CD4-positive, alpha-beta T cell treated with Interleukin-12 subunit alpha and Interleukin-12 subunit beta, for 1 hour (primary cell): Measurements from ENCODE around the gene BRIP1.
"Not testable (repeated sequence)": the region's sequence is repeated elsewhere in the genome, so short reads cannot be mapped to it uniquely, and the experiment has no call there.

ENCODE experiments used
- DNase-seq: peaks from one replicate; pipeline ENCODE4 v3.0.0-alpha.2; 2020

Gene BRIP1

DNA sequence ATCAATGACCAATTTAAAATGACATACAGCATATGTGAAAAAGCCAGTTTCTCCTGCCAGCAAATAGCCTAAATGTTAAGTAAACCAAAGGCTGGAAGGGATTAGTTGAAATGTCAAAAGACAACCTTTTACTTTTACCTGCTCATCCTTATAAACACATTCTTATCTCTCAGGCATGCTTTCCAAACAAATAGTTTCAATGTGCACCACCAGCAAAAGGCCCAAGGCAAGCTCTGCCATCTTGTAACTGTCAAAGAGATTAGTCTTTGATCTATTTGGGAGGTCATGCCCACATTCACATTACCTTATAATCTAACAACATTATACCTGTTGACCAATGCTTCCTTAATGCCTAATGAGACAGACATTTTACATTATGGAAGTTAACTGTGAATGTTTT lies 140.1 kb downstream of the BRIP1 start:
- DNase-seq, result no peak

DNA sequence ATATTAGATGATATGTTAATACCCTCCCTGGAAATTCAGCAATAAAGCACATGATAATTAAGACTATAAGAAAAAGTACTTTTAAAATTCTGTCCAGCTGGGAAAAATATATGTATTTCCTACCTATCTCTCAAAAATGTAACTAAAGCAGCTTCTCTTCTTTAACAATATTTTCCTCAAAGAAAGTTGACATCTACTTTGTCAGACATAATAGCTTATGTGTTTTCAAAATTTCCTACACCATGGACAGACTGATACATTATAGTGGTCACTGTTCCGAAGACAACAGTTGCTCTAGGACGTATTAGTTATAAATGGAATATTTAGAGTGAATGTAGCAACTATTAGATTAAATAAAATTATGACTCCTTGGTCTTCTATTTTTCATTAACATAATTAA lies 140.9 kb downstream of the BRIP1 start:
- no peak for DNase-seq

DNA sequence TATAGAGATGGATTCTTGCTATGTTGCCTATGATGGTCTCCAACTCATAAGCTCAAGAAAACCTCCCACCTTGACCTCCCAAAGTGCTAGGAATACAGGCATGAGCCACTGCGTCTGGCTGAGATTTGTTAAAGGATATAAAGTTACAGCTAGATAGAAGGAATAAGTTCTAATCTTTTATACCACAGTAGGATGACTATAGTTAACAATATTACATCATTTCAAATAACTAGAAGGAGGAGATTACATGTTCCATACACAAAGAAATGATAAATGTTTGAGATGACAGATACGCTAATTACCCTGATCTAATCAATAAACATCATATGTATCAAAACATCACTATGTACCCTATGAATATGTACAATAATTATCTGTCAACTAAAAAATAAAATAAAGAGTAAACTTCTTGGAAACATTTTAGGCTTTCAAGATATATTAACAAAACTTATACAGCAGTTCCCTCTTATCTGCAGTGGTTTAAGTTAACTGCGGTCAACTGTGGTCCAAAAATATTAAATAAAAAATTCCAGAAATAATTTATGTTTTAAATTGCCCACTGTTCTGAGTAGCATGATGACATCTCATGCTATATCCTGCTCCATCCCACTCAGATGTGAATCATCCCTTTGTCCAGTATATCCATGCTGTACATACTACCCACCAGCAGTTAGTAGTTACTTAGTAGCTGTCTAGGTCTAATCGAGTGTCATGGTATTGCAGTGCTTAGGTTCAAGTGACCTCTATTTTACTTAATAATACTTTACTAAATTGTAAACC lies 143.1 kb downstream of the BRIP1 start:
- DNase-seq, result no peak

DNA sequence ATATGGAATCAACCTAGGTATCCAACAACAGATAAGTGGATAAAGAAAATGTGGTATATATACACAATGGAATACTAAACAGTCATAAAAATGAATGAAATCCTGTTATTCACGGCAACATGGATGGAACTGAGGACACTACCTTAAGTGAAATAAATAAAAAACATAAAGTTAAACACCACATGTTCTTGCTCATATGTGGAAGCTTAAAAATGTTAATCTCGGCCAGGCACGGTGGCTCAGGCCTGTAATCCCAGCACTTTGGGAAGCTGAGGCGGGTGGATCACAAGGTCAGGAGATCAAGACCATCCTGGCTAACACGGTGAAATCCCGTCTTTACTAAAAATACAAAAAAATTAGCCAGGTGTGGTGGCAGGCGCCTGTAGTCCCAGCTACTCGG lies 144.1 kb downstream of the BRIP1 start:
- not testable (repeated sequence) for DNase-seq

DNA sequence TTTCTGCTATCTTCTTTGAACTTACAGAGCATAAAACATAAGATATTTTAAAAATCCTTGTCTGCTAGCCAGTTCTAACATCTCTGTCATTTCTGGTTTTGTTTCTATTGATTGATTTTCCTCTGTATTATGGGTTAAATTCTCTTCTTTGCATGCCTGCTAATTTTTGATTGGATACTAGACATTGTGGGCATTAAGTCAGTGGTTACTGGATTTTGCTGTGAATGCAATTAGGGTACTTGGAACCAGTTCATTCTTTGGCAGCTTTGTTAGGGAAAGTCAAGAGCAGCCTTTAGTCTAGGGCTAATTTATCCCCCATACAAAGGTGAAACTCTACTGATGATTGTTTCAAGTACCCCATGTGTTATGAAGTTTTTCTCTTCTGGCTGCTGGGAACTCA lies 145.3 kb downstream of the BRIP1 start:
- DNase-seq, result no peak

DNA sequence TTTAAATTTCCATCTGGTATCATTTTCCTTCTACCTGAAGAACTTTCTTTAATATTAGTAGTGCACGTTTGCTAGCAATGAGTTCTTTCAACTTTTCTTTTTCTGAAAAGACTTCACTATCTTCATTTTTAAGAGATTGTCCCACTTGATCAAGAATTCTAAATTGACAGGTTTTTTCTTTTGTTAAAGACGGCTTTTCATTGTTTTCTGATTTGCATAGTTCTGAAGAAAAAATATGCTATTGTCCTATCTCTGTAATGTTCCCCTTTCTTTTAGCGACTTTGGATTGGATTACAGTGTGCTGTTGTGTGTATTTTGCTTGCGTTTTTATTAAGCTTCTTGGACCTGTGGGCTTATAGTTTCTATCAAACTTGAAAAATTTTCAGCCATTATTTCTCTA lies 146.0 kb downstream of the BRIP1 start:
- DNase-seq, result no peak

DNA sequence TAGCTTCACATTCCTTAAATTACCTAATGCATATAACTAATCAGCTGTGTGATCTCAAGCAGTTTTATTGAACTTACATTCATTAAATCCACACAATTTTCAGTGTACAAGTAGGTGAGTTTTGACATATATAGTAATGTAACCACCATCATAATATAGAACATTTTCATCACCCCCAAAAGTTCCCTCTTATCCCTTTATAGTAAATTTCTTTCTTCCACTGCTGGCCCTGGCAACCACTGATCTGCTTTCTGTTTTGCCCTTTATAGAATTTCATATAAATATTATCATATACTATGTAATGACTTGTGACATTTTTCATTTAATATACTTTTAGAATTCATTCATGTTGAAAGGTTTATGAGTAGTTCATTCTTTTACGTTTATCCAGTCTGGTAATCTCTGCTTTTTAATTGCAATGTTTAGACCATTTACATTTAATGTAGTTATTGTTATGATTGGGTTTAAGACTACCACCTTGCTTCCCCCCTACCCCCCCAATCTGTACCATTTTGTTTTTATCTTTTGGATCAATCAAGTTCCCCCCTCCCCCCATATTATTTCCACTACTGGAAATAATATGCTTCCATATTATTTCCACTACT lies 147.0 kb downstream of the BRIP1 start:
- DNase-seq, result no peak

DNA sequence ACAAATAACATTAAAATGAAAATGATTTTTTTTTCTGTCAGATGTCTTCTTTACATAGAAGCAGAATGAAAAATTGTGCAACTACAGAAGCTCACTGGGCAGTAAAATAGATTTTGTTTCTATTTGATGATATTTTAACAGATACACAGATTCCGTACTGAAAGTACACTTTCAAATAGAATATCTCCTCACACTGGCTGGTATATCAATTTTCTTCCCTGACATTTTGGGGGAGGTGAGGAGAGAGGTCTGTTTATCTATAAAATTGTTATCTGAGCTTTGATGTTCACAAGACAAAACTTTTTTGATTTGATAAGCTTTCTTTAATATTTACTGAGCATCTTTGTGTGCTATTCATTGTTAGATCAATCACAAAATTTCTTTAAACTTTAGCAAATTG lies 148.0 kb downstream of the BRIP1 start:
- DNase-seq, result no peak

DNA sequence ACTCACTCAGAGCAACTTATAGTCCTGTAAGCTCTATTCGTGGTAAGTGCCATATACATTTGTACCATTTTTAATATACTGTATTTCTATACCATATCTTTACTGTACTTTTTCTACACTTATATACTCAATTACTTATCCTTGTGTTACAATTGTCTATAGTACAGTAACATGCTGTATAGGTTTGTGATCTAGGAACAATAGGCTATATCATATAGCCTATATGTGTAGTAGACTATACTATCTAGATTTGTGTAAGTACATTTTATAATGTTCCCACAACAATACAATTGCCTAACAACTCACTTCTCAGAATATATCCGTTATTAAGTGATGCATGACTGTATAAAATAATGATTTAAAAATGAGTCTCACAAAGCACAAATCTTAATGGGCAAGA lies 149.0 kb downstream of the BRIP1 start:
- no peak for DNase-seq

DNA sequence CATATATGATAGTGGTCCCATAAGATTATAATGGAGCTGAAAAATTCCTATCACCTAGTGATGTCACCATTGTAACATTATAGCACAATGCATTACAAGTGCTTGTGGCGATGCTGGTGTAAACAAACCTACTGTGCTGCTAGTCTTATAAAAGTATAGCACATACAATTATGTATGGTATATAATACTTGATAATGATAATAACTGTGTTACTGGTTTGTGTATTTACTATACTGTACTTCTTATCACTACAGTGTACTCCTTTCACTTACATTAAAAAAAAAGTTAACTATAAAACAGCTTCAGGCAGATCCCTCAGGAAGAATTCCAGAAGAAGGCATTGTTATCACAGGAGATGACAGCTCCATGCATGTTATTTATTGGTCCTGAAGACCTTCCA lies 150.3 kb downstream of the BRIP1 start:
- DNase-seq, result no peak

DNA sequence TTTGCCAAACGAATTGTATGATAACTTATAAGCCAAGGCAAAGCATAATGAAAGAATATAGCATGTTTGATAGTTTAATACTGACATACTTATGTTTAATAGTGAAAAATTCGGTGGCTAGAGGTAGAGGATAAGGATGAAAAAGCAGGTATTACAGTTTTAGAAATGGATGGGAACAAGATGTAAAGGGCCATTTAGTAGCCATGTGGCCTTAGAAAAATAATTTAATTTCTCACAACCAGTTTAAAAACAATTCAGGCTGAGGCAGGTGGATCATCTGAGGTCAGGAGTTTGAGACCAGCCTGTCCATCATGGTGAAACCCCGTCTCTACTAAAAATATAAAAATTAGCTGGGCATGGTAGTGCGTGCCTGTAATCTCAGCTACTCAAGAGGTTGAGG lies 152.8 kb downstream of the BRIP1 start:
- DNase-seq, result no peak

DNA sequence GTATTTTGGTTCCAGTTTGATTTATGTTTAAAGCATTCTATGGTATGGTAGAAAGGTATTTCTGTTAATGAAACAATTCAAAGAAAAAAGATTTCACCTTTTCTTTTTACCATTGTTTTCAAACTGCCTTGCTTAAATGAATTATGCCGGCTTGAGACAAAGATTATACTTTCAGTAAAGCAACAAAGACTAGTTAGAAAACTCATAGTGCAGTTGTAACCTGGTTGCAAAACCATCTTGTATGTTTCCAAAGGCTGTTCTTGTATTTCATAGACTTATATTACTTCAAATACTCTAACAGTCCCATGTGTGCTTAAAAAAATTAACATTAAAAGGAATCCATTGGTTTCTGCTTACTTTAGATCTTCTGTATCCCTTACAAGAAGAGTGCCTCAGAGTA lies 153.8 kb downstream of the BRIP1 start:
- DNase-seq, result no peak

DNA sequence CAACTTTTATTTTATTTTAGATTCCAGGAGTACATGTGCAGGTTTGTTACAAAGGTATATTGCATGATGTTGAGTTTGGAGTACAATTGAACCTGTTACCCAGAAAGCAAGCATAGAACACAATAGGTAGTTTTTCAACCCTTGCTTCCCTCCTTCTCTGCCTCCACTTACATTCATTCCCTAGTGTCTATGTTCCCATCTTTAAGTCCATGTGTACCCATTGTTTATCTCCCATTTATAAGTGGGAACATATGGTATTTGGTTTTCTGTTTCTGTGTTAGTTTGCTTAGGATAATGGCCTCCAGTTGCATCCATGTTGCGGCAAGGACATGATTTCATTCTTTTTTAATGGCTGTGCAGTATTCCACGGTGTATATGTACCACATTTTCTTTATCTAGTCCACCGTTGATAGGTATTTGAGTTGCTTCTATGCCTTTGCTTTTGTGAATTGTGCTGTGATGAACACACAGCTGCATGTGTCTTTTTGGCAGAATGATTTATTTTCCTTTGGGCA lies 158.3 kb downstream of the BRIP1 start:
- DNase-seq, result no peak

DNA sequence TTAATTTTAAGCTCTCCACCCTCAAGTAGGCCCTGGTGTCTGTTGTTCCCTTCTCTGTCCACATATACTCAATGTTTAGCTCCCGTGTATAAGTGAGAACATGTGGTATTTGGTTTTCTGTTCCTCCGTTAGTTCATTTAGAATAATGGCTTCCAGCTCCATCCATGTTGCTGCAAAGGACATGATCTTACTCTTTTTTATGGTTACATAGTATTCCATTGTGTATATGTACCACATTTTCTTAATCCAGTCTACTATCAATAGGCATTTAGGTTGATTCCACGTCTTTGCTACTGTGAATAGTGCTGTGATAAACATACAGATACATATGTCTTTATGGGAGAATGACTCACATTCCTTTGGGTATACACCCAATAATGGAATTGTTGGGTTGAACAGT lies 160.9 kb downstream of the BRIP1 start:
- DNase-seq, result no peak

DNA sequence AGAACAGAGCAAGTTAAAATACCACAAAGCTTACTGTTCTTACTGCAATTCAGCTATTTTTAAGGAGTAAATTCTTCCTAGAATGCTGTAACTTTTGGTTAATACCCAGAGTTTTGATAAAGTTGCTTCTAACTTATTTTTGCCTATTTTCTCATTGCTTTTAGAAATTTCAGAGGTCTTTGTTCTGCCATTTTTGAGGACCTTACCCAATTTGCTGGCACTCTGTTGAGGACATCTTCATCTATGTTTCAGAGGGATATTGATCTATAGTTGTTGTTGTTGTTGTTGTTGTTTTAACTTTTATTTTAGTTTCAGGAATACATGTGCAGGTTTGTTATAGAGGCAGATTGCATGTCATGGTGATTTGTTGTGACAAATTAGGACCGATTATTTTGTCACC lies 161.3 kb downstream of the BRIP1 start:
- DNase-seq, result no peak

DNA sequence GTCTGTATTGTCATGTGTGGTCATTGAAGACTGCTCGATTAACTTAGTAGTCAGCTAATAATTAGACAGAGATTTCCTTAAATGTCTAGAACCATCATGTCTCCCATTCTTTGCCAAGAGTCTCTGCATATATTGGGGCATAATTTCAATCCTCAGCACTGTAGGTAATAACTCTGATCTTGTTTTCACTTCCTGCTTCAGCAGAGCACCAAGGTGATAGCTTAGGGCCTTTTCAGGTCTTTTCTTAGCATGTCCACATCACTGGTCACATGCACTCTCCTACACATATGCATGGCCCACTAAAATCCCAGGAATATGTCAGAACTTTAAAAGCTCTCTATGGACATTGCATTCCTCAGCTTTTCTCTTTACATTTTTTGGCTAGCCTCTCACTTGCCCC lies 162.0 kb downstream of the BRIP1 start:
- DNase-seq, result no peak

DNA sequence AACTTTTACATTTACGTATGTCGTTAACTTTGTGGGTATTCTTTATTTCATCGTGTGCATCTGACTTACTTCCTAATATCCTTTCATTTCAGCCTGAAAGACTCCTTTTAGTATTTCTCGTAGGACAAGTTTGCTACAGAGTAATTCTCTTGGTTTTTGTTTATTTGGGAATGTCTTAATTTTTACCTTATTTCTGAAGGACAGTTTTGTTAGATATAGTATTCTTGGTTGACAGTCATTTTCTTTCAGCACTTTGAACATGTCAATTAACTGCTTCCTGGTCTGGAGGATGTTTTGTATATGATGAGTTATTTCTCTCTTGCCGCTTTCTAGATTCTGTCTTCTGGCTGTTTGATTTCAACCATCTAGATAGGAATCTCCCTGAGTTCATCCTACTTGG lies 163.1 kb downstream of the BRIP1 start:
- no peak for DNase-seq

DNA sequence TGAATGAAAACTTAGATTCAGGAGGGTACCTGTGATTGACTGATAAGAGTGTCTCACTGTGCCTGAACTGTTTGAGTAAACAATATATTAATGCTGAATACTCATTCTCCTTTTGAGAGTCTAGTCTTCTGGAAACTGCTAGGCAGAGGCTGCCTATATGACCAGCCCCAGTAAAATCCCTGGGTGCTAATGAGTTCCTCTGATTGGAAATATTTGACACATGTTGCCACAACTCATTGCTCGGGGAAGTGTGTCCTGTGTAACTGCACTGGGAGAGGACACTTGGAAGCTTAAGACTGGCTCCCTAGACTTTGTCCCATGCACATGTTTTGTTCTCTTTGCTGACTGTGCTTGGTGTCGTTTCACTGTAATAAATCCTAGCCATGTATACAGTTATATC lies 163.6 kb downstream of the BRIP1 start:
- DNase-seq, result no peak

DNA sequence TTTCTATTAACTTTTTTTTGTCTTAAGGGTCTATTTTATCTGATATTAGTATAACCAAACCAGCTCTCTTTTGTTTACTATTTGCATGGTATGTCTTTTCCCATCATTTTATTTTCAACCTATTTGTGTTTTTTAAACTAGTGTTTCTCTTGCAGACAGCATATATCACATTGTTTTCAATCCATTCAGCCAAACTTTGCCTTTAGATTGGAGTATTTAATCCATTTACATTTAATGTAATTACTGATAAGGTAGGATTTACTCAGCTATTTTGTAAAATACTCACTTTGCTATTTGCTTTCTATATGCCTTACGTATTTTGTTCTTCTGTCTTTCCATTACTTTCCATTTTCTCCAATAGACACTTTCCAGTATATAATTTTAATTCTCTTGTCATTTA lies 164.3 kb downstream of the BRIP1 start:
- no peak for DNase-seq

DNA sequence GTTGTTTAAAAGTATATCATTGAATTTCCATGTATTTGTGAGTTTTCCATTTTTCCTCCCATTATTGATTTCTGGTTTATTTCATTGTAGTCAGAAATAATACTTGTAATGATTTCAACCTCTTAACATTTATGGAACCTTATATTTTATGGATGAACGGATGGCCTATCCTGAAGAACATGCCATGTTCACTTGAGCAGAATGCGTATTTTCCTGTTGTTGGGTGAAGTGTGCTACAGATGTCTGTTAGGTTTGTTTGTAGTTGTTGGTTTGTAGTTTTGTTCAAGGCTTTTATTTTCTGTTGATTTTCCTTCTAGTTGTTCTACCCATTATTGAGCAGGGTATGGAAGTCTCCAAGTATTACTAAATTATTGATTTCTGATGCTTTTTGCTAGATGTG lies 165.1 kb downstream of the BRIP1 start:
- no peak for DNase-seq

DNA sequence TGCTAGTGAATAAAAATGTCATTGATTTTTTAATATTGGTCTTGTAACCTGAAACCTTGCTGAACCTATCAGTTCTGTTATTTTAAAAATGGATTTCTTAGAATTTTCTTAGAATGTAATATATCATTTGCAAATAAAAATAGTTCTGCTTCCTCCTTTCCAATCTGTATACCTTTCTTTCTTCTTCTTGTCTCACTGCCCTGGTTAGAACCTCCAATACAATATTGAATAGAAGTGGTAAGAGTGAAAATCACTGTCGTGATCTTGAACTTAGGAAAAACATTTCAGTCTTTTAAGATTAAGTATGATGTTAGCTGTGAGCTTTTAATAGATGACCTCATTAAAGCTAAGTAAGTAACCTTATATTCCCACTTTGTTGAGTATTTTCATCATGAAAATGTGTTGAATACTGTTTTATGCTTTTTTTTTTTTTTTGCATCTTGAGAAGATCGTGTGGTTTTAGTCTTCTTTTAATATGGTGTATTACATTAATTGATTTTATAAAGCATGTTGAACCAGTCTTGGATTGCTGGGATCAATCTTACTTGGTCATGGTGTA lies 167.5 kb downstream of the BRIP1 start:
- DNase-seq, result no peak

DNA sequence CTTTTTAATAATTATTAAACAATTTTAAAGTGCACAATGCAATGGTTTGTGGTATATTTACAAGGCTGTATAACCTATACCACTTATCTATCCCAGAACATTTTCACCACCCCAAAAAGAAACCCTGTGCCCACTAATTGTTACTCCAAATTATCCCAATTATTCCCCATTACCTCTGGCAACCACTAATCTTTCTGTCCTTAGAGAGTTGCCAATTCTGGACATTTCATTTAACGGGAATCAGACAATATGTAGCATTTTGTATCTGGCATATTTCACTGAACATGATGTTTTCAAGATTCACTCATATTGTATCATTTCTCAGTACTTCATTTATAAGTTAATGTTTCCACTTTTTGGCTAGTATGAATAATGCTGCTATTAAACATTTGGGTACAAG lies 169.2 kb downstream of the BRIP1 start:
- no peak for DNase-seq

DNA sequence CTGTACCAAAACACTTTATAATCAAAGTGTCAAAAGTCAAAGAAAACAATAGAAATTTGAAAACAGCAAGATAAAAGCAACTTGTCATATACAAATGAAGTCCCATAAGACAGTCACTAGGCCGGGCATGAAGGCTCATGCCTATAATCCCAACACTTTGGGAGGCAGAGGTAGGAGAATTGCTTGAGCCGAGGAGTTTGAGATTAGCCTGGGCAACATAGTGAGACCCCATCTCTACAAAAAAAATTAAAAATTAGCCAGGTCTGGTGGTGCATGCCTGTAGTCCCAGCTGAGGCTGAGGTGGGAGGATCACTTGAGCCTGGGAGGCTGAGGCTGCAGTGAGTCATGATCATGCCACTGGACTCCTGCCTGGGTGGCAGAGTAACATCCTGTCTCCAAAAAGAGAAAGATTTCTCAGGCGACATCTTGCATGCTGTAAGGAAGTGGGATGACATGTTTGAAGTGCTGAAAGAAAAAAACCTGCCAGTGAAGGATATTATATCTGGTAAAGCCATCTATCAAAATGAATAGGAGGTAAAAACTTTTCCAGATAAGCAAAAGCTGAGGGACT lies 173.6 kb downstream of the BRIP1 start:
- no peak for DNase-seq

DNA sequence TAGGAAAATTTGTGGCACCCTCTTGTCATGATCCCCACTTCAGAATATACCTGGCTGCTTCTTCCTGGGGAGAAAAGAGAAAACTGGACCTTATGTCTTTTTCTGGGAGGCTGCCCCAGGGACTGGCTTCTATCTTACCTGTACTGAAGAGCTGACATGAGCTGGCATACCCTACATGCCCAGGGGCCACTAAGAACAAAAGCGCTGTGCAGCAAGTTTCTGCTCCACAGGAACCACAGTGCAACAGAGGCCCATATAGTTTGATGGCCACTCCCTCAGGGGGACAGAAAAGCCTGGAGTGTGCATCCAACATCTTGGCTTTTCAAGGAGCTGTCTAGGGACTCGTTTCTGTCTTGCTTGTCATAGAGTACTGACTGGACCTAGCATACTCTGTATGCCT lies 175.6 kb downstream of the BRIP1 start:
- DNase-seq, result no peak
